Upper lobe of right lung (tissue), 1 donor: Measurements from ENCODE around the gene CBFA2T3. TPM values are rescaled to one million over a fixed set of nuclear protein-coding genes. Genes with fewer than 3 reads are reported as not detected.

Experiments
- ATAC-seq: fragments of 200-7000 bp; cut with Tn5 transposase; one replicate; pipeline ENCODE4 v1.9.1; 2020; ENCODE audit warnings: mild to moderate bottlenecking, moderate library complexity
- DNase-seq: peaks from one replicate; pipeline ENCODE4 v3.0.0-alpha.2; 2020
- H3K27ac ChIP-seq: fragments of 200-600 bp; one replicate; pipeline ENCODE4 v1.8.0; 2022
- H3K27me3 ChIP-seq: fragments of 200-600 bp; one replicate; pipeline ENCODE4 v1.8.0; 2022; ENCODE audit warnings: mild to moderate bottlenecking
- H3K36me3 ChIP-seq: fragments of 200-600 bp; one replicate; pipeline ENCODE4 v1.8.0; 2022
- H3K4me1 ChIP-seq: fragments of 200-600 bp; one replicate; pipeline ENCODE4 v1.8.0; 2022
- H3K4me3 ChIP-seq: fragments of 200-600 bp; one replicate; pipeline ENCODE4 v1.8.0; 2022; ENCODE audit warnings: mild to moderate bottlenecking
- H3K9me3 ChIP-seq: fragments of 200-600 bp; one replicate; pipeline ENCODE4 v1.8.0; 2022
- intact Hi-C: fragments of 100-400 bp; cut with DNase I; formaldehyde crosslinking; loops from one replicate; pipeline ENCODE4 v1.11.0; 2022
- long read RNA-seq: library from polyadenylated mRNA; unstranded; transcript quantifications from one replicate; pipeline ENCODE4 v2.0.0, GENCODE V29; 2021
- total RNA-seq: library from RNA; stranded (reverse); fragmentation: NEBNext Ultra II Directional; extraction: Animal tissue kit (Norgen Biotek cat#: 25700); gene quantifications from one replicate; pipeline ENCODE4 v1.2.1, GENCODE V29; 2021
- TF ChIP-seq, protein P1 (sequence below): fragments of 200-600 bp; IDR thresholded peaks from one replicate; pipeline ENCODE4 v1.8.0; 2022; ENCODE audit warnings: antibody characterized with exemption
- donor health status: DM: no; HTN: yes; CAD: no; lungs with severe emphysema.

CBFA2T3 gene
- total RNA-seq = 19.0 TPM
- long read RNA-seq, full-length matches to known transcripts = 2 of 30 reads
- long read RNA-seq, partial matches to known transcripts = 21 of 30 reads
- long read RNA-seq, other reads (novel, unspliced or antisense) = 7 of 30 reads

GRCh38 chr16:88977018-88977811, at the start of gene CBFA2T3:
TSS of gene CBFA2T3 (minus strand) at chr16:88977207. CDS start at chr16:88976807, 400 bp downstream.
- H3K27ac ChIP-seq = peak within 1 kb of the TSS; percentile 36
- intact Hi-C loops = no loop called here
- ATAC-seq (peak; percentile 87), DNase-seq (peak; percentile 86)
- no peaks in the 10 kb centered on the region for H3K9me3 ChIP-seq
- H3K36me3 ChIP-seq = no peaks in the 10 kb centered on the region
- peaks cover 23% of the 10 kb centered on the region for H3K4me1 ChIP-seq
- TF ChIP-seq, protein P1, sequence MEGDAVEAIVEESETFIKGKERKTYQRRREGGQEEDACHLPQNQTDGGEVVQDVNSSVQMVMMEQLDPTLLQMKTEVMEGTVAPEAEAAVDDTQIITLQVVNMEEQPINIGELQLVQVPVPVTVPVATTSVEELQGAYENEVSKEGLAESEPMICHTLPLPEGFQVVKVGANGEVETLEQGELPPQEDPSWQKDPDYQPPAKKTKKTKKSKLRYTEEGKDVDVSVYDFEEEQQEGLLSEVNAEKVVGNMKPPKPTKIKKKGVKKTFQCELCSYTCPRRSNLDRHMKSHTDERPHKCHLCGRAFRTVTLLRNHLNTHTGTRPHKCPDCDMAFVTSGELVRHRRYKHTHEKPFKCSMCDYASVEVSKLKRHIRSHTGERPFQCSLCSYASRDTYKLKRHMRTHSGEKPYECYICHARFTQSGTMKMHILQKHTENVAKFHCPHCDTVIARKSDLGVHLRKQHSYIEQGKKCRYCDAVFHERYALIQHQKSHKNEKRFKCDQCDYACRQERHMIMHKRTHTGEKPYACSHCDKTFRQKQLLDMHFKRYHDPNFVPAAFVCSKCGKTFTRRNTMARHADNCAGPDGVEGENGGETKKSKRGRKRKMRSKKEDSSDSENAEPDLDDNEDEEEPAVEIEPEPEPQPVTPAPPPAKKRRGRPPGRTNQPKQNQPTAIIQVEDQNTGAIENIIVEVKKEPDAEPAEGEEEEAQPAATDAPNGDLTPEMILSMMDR = no peak
- peaks cover 17% of the 10 kb centered on the region for H3K27me3 ChIP-seq
- H3K4me3 ChIP-seq = peak within 1 kb of the TSS; percentile 37

DNA sequence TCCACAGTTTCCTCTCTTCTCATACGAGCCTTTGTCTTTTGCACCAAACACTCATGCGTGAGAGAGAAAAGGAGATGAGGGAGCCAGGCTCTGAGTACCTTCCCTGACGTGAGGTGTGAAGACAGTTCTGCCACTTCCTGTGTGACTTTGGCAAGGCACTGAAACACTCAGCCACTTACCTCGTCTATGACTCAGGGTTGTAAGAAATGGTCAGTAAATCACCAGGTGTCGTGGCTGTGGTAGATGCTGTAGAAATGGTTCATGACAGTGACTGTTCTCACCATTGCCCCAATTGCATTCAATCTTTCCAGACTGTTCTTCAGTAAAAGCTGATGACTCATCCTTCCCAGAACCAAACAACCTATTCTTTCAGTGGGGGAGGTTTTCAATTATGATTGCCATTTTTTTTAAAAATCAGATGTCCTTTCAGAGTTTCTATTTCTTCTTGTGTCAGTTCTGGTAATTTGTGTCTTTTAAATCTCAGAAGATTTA, 49.2 kb upstream of the CBFA2T3 start:
- Histone ChIP-seq H3K4me1 (no peaks in the 10 kb centered on the region), H3K4me3 (no peak overlapping the region), H3K9me3 (peaks cover 5% of the 10 kb centered on the region), H3K27ac (no peak overlapping the region), H3K27me3 (peaks cover 11% of the 10 kb centered on the region), H3K36me3 (no peaks in the 10 kb centered on the region)
- intact Hi-C loops = no loop called here
- TF ChIP-seq, protein P1 = no peak
- ATAC-seq = no peak
- DNase-seq = peak; percentile 1

DNA sequence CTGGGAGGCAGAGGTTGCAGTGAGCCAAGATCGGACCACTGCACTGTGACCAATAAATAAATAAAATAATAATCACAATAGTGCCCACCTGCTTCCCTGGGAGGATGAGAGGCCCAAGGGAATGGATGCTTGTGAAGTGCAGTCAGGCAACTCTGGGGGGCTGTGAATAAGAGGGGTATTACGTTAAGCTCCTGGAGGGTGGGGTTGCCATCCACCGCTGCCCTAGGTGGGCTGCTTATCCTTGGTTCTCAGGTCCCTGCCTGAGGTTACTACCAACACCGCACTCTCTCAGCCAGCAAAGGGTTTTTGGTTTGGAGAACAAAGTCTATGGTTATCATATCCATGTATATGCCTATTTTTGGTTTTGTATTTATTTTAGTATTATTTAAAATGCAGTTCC, 48.6 kb upstream of the CBFA2T3 start:
- H3K9me3 ChIP-seq = peaks cover 5% of the 10 kb centered on the region
- H3K4me1 ChIP-seq = no peaks in the 10 kb centered on the region
- H3K27ac ChIP-seq = no peak overlapping the region
- DNase-seq (peak; percentile 1), ATAC-seq (no peak)
- H3K4me3 ChIP-seq = no peak overlapping the region
- H3K27me3 ChIP-seq = peaks cover 11% of the 10 kb centered on the region
- intact Hi-C loops = no loop called here
- H3K36me3 ChIP-seq = no peaks in the 10 kb centered on the region
- TF ChIP-seq, protein P1 = no peak

- H3K9me3 ChIP-seq = peaks cover 5% of the 10 kb centered on the region
- H3K27ac ChIP-seq = no peak overlapping the region
- intact Hi-C loops = no loop called here
- H3K4me1 ChIP-seq = no peaks in the 10 kb centered on the region
- H3K36me3 ChIP-seq = no peaks in the 10 kb centered on the region
- DNase-seq (peak; percentile 21), ATAC-seq (no peak)
- H3K4me3 ChIP-seq = no peak overlapping the region
- peaks cover 14% of the 10 kb centered on the region for H3K27me3 ChIP-seq
- TF ChIP-seq, protein P1 = no peak
Measured at GRCh38 chr16:89024546-89025060, 47.6 kb upstream of the CBFA2T3 start.

DNA sequence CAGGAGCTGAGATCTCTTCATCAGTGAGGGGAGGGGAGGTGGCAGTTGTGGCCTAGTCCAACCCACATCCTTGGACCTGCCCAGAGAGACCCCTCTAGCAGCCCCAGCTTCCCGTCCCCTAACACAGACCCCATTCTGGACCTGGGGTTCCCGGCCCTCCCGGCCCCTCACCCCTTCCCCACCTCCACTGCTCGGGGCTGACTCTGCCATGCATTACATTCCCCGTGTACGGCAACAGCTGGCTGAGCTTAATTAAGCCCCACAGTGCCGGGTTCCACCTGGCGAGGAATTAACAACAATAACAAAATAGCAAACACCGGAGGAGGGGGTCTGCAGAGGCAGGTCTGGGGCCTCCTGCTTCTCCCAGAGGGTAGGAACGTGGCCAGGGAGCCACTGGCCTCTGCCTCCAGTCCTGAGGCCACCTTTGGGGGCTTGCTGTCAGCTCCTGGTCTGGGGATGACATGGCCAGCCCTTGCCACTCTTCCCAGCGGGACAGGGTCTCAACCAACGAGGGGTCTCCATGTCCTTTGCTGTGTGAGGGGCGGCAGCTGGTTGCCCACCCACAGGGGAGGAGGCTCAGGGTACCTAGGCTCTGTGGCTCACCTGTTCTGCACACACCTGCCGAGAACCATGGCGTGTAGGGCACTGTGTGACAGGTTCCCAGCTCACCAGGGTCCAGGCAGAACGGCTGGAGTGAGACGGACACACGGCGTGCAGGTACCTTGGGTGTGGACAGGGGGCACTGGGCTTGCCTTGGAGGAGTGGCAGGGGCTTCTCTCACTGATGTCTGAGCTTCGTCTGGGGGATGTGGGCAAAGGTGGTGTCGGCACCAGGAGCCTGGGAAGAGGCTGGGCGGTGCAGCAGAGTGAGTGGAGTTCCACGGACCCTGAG, 46.9 kb upstream of the CBFA2T3 start:
- Histone ChIP-seq H3K36me3 (no peaks in the 10 kb centered on the region), H3K9me3 (peaks cover 5% of the 10 kb centered on the region), H3K4me1 (no peaks in the 10 kb centered on the region), H3K27me3 (peaks cover 18% of the 10 kb centered on the region), H3K27ac (no peak overlapping the region), H3K4me3 (no peak overlapping the region)
- DNase-seq (peak; percentile 52), ATAC-seq (peak; percentile 13)
- intact Hi-C loops = no loop called here
- TF ChIP-seq, protein P1 = no peak
